ENCODE measurements around the gene WDR20.

The WDR20 gene

GRCh38 chr14:102201776-102202175 is 62.1 kb downstream of the WDR20 start:
- H3K79me2 ChIP-seq (ENCODE audit: insufficient read depth, low read length), result peaks cover 32% of the 10 kb centered on the region; the same call in 1 of the 2 replicates
- H3K36me3 ChIP-seq (ENCODE audit: insufficient read depth, low read length), result peaks cover 59% of the 10 kb centered on the region; the same call in 1 of the 2 replicates
- H4K20me1 ChIP-seq (ENCODE audit: insufficient read depth, low read length, poor library complexity, severe bottlenecking), result peaks cover 38% of the 10 kb centered on the region
- H2AFZ ChIP-seq (ENCODE audit: low read length), result no peak overlapping the region
- H3K4me2 ChIP-seq (ENCODE audit: low read depth, low read length, poor library complexity, severe bottlenecking), result no peak overlapping the region
- no peak overlapping the region for H3K4me3 ChIP-seq (ENCODE audit: low read length, poor library complexity, severe bottlenecking)
- H3K9ac ChIP-seq (ENCODE audit: low read depth, low read length, poor library complexity, severe bottlenecking), result no peak overlapping the region
- H3K4me1 ChIP-seq (ENCODE audit: insufficient read depth, low read length, poor library complexity, severe bottlenecking), result peaks cover 5% of the 10 kb centered on the region
- no peaks in the 10 kb centered on the region for H3K27me3 ChIP-seq (ENCODE audit: insufficient read depth, low read length, poor library complexity, severe bottlenecking)
- no peaks in the 10 kb centered on the region for H3K9me3 ChIP-seq (ENCODE audit: insufficient read depth, low read depth, low read length)
- H3K9me2 ChIP-seq (replicated peaks; ENCODE audit: low read depth, low read length), result no peaks in the 10 kb centered on the region
- no peaks in the 10 kb centered on the region for H3F3A ChIP-seq (ENCODE audit: low read depth)
- TF ChIP-seq CTCF (conservative IDR thresholded peaks at IDR 0.05; ENCODE audit: low read length) (no peak), EZH2phosphoT487 (IDR thresholded peaks at IDR 0.05; ENCODE audit: borderline replicate concordance) (no peak)

- Histone ChIP-seq H3K9me3 (ENCODE audit: insufficient read depth, low read depth, low read length) (no peaks in the 10 kb centered on the region), H2AFZ (ENCODE audit: low read length) (no peak overlapping the region), H4K20me1 (ENCODE audit: insufficient read depth, low read length, poor library complexity, severe bottlenecking) (peaks cover 38% of the 10 kb centered on the region), H3K4me3 (ENCODE audit: low read length, poor library complexity, severe bottlenecking) (no peak overlapping the region), H3K4me2 (ENCODE audit: low read depth, low read length, poor library complexity, severe bottlenecking) (no peak overlapping the region), H3F3A (ENCODE audit: low read depth) (no peaks in the 10 kb centered on the region), H3K9me2 (replicated peaks; ENCODE audit: low read depth, low read length) (no peaks in the 10 kb centered on the region), H3K9ac (ENCODE audit: low read depth, low read length, poor library complexity, severe bottlenecking) (no peak overlapping the region), H3K4me1 (ENCODE audit: insufficient read depth, low read length, poor library complexity, severe bottlenecking) (peaks cover 5% of the 10 kb centered on the region), H3K36me3 (ENCODE audit: insufficient read depth, low read length) (peaks cover 49% of the 10 kb centered on the region; the same call in 1 of the 2 replicates), H3K27me3 (ENCODE audit: insufficient read depth, low read length, poor library complexity, severe bottlenecking) (no peaks in the 10 kb centered on the region), H3K79me2 (ENCODE audit: insufficient read depth, low read length) (peaks cover 35% of the 10 kb centered on the region; the same call in 1 of the 2 replicates)
- TF ChIP-seq EZH2phosphoT487 (IDR thresholded peaks at IDR 0.05; ENCODE audit: borderline replicate concordance), result no peak
- no peak for TF ChIP-seq CTCF (conservative IDR thresholded peaks at IDR 0.05; ENCODE audit: low read length)
These were observed 63.2 kb downstream of the WDR20 start for GRCh38 chr14:102202944-102203343.

- H3K36me3 ChIP-seq (ENCODE audit: insufficient read depth, low read length), result peaks cover 51% of the 10 kb centered on the region; the same call in 1 of the 2 replicates
- no peaks in the 10 kb centered on the region for H3F3A ChIP-seq (ENCODE audit: low read depth)
- no peak for TF ChIP-seq EZH2phosphoT487 (IDR thresholded peaks at IDR 0.05; ENCODE audit: borderline replicate concordance)
- TF ChIP-seq CTCF (conservative IDR thresholded peaks at IDR 0.05; ENCODE audit: low read length), result no peak
- no peaks in the 10 kb centered on the region for H3K9me2 ChIP-seq (replicated peaks; ENCODE audit: low read depth, low read length)
- no peak overlapping the region for H3K4me2 ChIP-seq (ENCODE audit: low read depth, low read length, poor library complexity, severe bottlenecking)
- no peak overlapping the region for H3K9ac ChIP-seq (ENCODE audit: low read depth, low read length, poor library complexity, severe bottlenecking)
- H3K4me3 ChIP-seq (ENCODE audit: low read length, poor library complexity, severe bottlenecking), result no peak overlapping the region
- no peaks in the 10 kb centered on the region for H3K9me3 ChIP-seq (ENCODE audit: insufficient read depth, low read depth, low read length)
- H3K4me1 ChIP-seq (ENCODE audit: insufficient read depth, low read length, poor library complexity, severe bottlenecking), result peaks cover 5% of the 10 kb centered on the region
- no peak overlapping the region for H2AFZ ChIP-seq (ENCODE audit: low read length)
- peaks cover 36% of the 10 kb centered on the region for H4K20me1 ChIP-seq (ENCODE audit: insufficient read depth, low read length, poor library complexity, severe bottlenecking)
- no peaks in the 10 kb centered on the region for H3K27me3 ChIP-seq (ENCODE audit: insufficient read depth, low read length, poor library complexity, severe bottlenecking)
- H3K79me2 ChIP-seq (ENCODE audit: insufficient read depth, low read length), result peaks cover 35% of the 10 kb centered on the region; the same call in 1 of the 2 replicates
These were observed 63.7 kb downstream of the WDR20 start for GRCh38 chr14:102203382-102203781.

Measured in Loucy (cell line).